ENCODE results near the gene LMO1.

Gene LMO1

GRCh38 chr11:8241373-8242117 is 22.1 kb downstream of the LMO1 start:
- Histone ChIP-seq H3K27me3 (ENCODE audit: control insufficient read depth, insufficient read depth, low read length) (no peaks in the 10 kb centered on the region; the same call in 1 of the 2 replicates), H3K4me3 (ENCODE audit: low read depth, low read length) (no peak overlapping the region), H3K9ac (ENCODE audit: low read depth, low read length) (no peak overlapping the region), H3K4me1 (ENCODE audit: control insufficient read depth, insufficient read depth, low read length) (peaks cover 22% of the 10 kb centered on the region), H3K36me3 (ENCODE audit: control insufficient read depth, insufficient read depth, low read length) (no peaks in the 10 kb centered on the region), H3K27ac (ENCODE audit: low read depth, low read length) (peak overlapping the region; percentile 72), H3K9me3 (ENCODE audit: control insufficient read depth, insufficient read depth, low read length) (no peaks in the 10 kb centered on the region)

- Histone ChIP-seq H3K4me3 (ENCODE audit: low read depth, low read length) (no peak overlapping the region), H3K9ac (ENCODE audit: low read depth, low read length) (no peak overlapping the region), H3K4me1 (ENCODE audit: control insufficient read depth, insufficient read depth, low read length) (peaks cover 22% of the 10 kb centered on the region), H3K27me3 (ENCODE audit: control insufficient read depth, insufficient read depth, low read length) (no peaks in the 10 kb centered on the region; the same call in 1 of the 2 replicates), H3K36me3 (ENCODE audit: control insufficient read depth, insufficient read depth, low read length) (no peaks in the 10 kb centered on the region), H3K9me3 (ENCODE audit: control insufficient read depth, insufficient read depth, low read length) (no peaks in the 10 kb centered on the region), H3K27ac (ENCODE audit: low read depth, low read length) (no peak overlapping the region)
Measured at GRCh38 chr11:8239536-8240228, 24.0 kb downstream of the LMO1 start.

DNA sequence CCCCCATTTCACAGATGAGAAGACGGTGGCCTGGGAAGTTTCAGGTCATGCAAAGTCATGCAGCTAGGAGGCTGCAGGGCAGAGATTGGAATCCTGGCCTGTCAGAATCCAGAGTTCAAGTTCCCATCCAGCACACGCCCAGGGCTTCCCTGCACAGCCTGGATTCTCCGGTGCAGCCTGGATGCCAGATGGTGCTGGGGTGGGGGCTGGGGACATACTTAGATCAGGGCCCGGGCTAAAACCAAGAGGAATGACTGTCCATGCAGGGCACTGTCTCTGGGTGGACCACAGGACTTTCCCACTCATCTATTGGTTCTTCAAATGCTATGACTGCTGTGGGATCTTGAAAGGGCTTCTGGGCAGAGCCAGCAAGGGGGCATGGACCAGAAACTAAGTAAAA is 24.6 kb downstream of the LMO1 start:
- H3K27me3 ChIP-seq (ENCODE audit: control insufficient read depth, insufficient read depth, low read length): no peaks in the 10 kb centered on the region; the same call in 1 of the 2 replicates
- H3K27ac ChIP-seq (ENCODE audit: low read depth, low read length): no peak overlapping the region
- H3K4me1 ChIP-seq (ENCODE audit: control insufficient read depth, insufficient read depth, low read length): peaks cover 22% of the 10 kb centered on the region
- no peak overlapping the region for H3K4me3 ChIP-seq (ENCODE audit: low read depth, low read length)
- H3K9me3 ChIP-seq (ENCODE audit: control insufficient read depth, insufficient read depth, low read length): no peaks in the 10 kb centered on the region
- H3K9ac ChIP-seq (ENCODE audit: low read depth, low read length): no peak overlapping the region
- H3K36me3 ChIP-seq (ENCODE audit: control insufficient read depth, insufficient read depth, low read length): no peaks in the 10 kb centered on the region

DNA sequence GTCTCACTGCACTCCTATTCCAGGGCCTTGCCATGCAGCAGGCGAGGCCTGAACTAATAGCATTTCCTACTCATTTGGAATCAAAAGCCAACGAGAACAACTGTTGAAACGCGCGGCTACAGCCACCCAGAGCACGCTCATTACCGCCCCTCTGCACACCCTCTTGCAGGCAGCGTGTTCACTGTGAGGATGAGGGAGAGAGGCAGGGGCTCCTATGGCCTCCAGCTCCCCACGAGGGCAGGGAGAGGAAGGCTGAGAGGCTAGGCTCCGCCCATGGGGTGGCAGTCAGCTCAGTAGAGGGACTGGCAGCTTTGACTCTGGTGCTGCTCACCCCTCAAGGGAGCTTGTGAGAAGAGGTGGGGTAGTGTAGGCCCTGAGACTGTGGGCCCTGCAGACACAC is 26.2 kb downstream of the LMO1 start:
- Histone ChIP-seq H3K9ac (ENCODE audit: low read depth, low read length) (no peak overlapping the region), H3K4me3 (ENCODE audit: low read depth, low read length) (no peak overlapping the region), H3K27me3 (ENCODE audit: control insufficient read depth, insufficient read depth, low read length) (no peaks in the 10 kb centered on the region), H3K27ac (ENCODE audit: low read depth, low read length) (no peak overlapping the region), H3K9me3 (ENCODE audit: control insufficient read depth, insufficient read depth, low read length) (no peaks in the 10 kb centered on the region), H3K36me3 (ENCODE audit: control insufficient read depth, insufficient read depth, low read length) (no peaks in the 10 kb centered on the region), H3K4me1 (ENCODE audit: control insufficient read depth, insufficient read depth, low read length) (peaks cover 10% of the 10 kb centered on the region)

DNA sequence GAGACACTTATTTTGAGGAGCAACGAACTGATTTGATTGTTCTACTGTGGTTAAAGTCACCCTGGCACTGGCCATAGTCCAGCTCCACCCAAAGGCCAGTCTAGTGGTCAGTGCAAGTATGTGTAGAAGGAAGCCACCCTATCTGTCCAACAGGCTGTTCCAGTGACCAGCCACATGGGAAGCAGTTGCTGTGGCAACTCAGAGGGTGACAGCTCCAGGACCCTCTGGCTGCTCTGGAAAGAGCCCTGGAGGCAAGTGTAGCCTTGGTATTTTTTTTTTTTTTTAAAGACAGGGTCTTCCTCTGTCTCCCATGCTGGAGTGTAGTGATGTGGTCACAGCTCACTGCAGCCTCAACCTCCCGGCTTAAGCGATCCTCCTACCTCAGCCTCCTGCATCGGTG is 27.8 kb downstream of the LMO1 start:
- Histone ChIP-seq H3K9me3 (ENCODE audit: control insufficient read depth, insufficient read depth, low read length) (no peaks in the 10 kb centered on the region), H3K27ac (ENCODE audit: low read depth, low read length) (no peak overlapping the region), H3K9ac (ENCODE audit: low read depth, low read length) (no peak overlapping the region), H3K36me3 (ENCODE audit: control insufficient read depth, insufficient read depth, low read length) (no peaks in the 10 kb centered on the region), H3K4me1 (ENCODE audit: control insufficient read depth, insufficient read depth, low read length) (0 out of 2 replicates have a peak, but pooled peaks cover 2% of the 10 kb centered on the region), H3K27me3 (ENCODE audit: control insufficient read depth, insufficient read depth, low read length) (no peaks in the 10 kb centered on the region), H3K4me3 (ENCODE audit: low read depth, low read length) (no peak overlapping the region)

GRCh38 chr11:8234910-8235309 is 28.8 kb downstream of the LMO1 start:
- no peaks in the 10 kb centered on the region for H3K27me3 ChIP-seq (ENCODE audit: control insufficient read depth, insufficient read depth, low read length)
- 0 out of 2 replicates have a peak, but pooled peaks cover 1% of the 10 kb centered on the region for H3K4me1 ChIP-seq (ENCODE audit: control insufficient read depth, insufficient read depth, low read length)
- no peaks in the 10 kb centered on the region for H3K36me3 ChIP-seq (ENCODE audit: control insufficient read depth, insufficient read depth, low read length)
- H3K9ac ChIP-seq (ENCODE audit: low read depth, low read length): no peak overlapping the region
- no peak overlapping the region for H3K27ac ChIP-seq (ENCODE audit: low read depth, low read length)
- no peaks in the 10 kb centered on the region for H3K9me3 ChIP-seq (ENCODE audit: control insufficient read depth, insufficient read depth, low read length)
- H3K4me3 ChIP-seq (ENCODE audit: low read depth, low read length): no peak overlapping the region

DNA sequence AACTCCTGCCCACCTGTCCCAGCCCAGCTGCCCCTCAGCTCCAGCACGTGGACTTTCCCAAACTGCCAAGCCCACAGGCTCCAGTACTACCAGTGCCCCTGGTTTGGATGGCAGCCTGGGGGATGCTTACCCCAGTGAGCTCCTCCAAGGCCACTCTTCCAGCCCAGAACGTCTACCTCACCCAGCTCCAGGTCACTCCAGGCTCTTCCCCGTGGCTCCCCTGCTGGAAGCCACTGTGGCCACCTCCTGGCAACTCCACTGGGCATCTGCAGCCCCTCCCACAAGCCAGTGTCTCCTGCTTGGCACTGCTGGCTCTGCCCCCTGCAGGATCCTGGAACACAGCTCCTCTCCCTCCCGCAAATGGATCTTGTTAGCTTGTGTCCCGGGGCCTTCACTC is 29.3 kb downstream of the LMO1 start:
- Histone ChIP-seq H3K27me3 (ENCODE audit: control insufficient read depth, insufficient read depth, low read length) (no peaks in the 10 kb centered on the region), H3K4me3 (ENCODE audit: low read depth, low read length) (no peak overlapping the region), H3K27ac (ENCODE audit: low read depth, low read length) (no peak overlapping the region), H3K9ac (ENCODE audit: low read depth, low read length) (no peak overlapping the region), H3K4me1 (ENCODE audit: control insufficient read depth, insufficient read depth, low read length) (no peaks in the 10 kb centered on the region), H3K9me3 (ENCODE audit: control insufficient read depth, insufficient read depth, low read length) (no peaks in the 10 kb centered on the region), H3K36me3 (ENCODE audit: control insufficient read depth, insufficient read depth, low read length) (no peaks in the 10 kb centered on the region)

DNA sequence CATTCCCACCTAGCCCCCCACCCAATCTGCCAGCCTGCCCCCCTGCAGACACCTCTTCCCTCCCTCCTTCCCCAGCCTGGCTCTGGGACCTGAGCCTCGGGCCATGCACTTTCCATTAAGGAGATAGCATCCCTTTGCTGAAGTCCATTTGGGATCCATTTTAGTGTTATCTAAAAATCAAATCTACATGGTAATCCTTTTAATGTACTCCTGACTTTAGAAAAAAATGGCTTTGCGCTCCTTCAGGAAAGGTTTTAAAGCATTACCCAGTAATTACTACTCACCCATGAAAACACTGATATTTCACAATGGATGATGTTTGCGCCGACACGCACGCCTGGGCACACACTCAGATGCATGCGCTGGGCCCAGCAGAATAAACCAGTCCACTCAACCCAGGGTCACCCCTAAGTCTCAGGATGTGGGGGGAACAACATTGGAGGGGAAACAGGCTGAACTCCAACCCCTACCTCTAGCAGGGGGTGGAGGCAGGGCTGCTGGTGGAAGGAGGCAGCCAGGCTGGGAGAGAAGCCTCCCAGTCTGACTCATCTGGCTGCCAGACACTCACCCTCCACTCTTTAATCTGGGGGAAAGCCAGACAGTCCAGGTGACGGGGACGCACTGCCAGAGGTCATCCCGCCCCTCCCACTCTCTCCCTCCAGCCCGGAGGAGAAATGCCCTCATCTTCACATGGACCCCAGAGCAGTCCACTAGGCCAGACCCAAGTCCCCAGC is 29.8 kb downstream of the LMO1 start:
- Histone ChIP-seq H3K27ac (ENCODE audit: low read depth, low read length) (no peak overlapping the region), H3K9ac (ENCODE audit: low read depth, low read length) (no peak overlapping the region)

GRCh38 chr11:8232849-8233606 is 30.6 kb downstream of the LMO1 start:
- Histone ChIP-seq H3K4me3 (ENCODE audit: low read depth, low read length) (no peak overlapping the region), H3K27me3 (ENCODE audit: control insufficient read depth, insufficient read depth, low read length) (no peaks in the 10 kb centered on the region), H3K36me3 (ENCODE audit: control insufficient read depth, insufficient read depth, low read length) (no peaks in the 10 kb centered on the region), H3K9ac (ENCODE audit: low read depth, low read length) (no peak overlapping the region), H3K9me3 (ENCODE audit: control insufficient read depth, insufficient read depth, low read length) (no peaks in the 10 kb centered on the region), H3K4me1 (ENCODE audit: control insufficient read depth, insufficient read depth, low read length) (no peaks in the 10 kb centered on the region), H3K27ac (ENCODE audit: low read depth, low read length) (no peak overlapping the region)

More for the DNA sequence above, 29.8 kb downstream of the LMO1 start:
- Histone ChIP-seq H3K36me3 (ENCODE audit: control insufficient read depth, insufficient read depth, low read length) (no peaks in the 10 kb centered on the region), H3K27me3 (ENCODE audit: control insufficient read depth, insufficient read depth, low read length) (no peaks in the 10 kb centered on the region), H3K9me3 (ENCODE audit: control insufficient read depth, insufficient read depth, low read length) (no peaks in the 10 kb centered on the region), H3K4me3 (ENCODE audit: low read depth, low read length) (no peak overlapping the region), H3K4me1 (ENCODE audit: control insufficient read depth, insufficient read depth, low read length) (no peaks in the 10 kb centered on the region)

DNA sequence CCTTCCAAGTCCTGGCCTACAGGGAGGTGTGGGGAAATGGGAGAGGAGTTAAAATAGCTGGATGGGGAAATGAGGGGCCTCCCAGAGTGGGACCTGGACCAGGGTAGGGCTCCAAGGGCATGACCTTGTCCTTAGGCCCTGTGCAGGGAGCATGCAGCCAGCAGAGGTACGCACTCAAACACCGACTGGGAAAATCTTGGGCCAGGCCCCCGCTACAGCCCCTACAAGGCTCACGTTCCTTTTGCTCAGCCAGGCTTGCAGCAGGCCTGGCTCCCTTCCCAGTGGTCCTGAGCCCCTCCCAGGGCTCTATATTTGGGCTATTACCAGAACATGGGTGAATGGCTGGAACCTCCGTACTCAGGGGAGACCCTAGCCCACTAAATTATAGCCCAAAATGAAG is 31.3 kb downstream of the LMO1 start:
- Histone ChIP-seq H3K4me1 (ENCODE audit: control insufficient read depth, insufficient read depth, low read length) (no peaks in the 10 kb centered on the region), H3K9ac (ENCODE audit: low read depth, low read length) (no peak overlapping the region), H3K27ac (ENCODE audit: low read depth, low read length) (no peak overlapping the region), H3K27me3 (ENCODE audit: control insufficient read depth, insufficient read depth, low read length) (no peaks in the 10 kb centered on the region), H3K9me3 (ENCODE audit: control insufficient read depth, insufficient read depth, low read length) (no peaks in the 10 kb centered on the region), H3K36me3 (ENCODE audit: control insufficient read depth, insufficient read depth, low read length) (no peaks in the 10 kb centered on the region), H3K4me3 (ENCODE audit: low read depth, low read length) (no peak overlapping the region)

All from HUES48 (cell line).